Tibial nerve (tissue), 4 donors: ENCODE data around the gene WDFY3. TPM values are rescaled to one million over a fixed set of nuclear protein-coding genes. Genes with fewer than 3 reads are reported as not detected.

Source experiments
- DNase-seq, 2 donors: peaks; one replicate each; pipeline ENCODE4 v3.0.0-alpha.2; 2019; ENCODE audit warnings: low spot score in 2 of 2
- H3K27ac ChIP-seq, 4 donors: fragments of 200-600 bp; sonication (generic) in 3 of 4; one replicate each; pipeline ENCODE4 v1.5.1; 2017 to 2019; ENCODE audit warnings: mild to moderate bottlenecking in 1 of 4
- H3K27me3 ChIP-seq, 2 donors: fragments of 200-600 bp; sonication (generic) in 1 of 2; one replicate each; pipeline versions ENCODE4 v1.5.1 to v1.6.0; 2017 to 2019
- H3K36me3 ChIP-seq, 3 donors: fragments of 200-600 bp; sonication (generic); one replicate each; pipeline ENCODE4 v1.5.1; 2018 to 2019
- H3K4me1 ChIP-seq, 4 donors: fragments of 200-600 bp; sonication (generic) in 3 of 4; one replicate each; pipeline ENCODE4 v1.5.1; 2017 to 2019
- H3K4me3 ChIP-seq, 4 donors: fragments of 200-600 bp; sonication (generic) in 3 of 4; one replicate each; pipeline ENCODE4 v1.5.1; 2017 to 2019; ENCODE audit warnings: mild to moderate bottlenecking in 1 of 4, moderate library complexity in 1 of 4
- H3K9me3 ChIP-seq, 4 donors: fragments of 200-600 bp; sonication (generic) in 3 of 4; one replicate each; pipeline ENCODE4 v1.5.1; 2017 to 2019
- EP300 ChIP-seq, 2 donors: sonication (generic); formaldehyde crosslinking; IDR thresholded peaks; one replicate each; pipeline ENCODE4 v1.6.1; 2017; ENCODE audit warnings: antibody characterized with exemption in 2 of 2, mild to moderate bottlenecking in 1 of 2
- POLR2A ChIP-seq, 2 donors: fragments of 450-650 bp; IDR thresholded peaks; one replicate each; pipeline ENCODE4 v1.6.1; 2017; ENCODE audit warnings: antibody characterized with exemption in 2 of 2, mild to moderate bottlenecking in 2 of 2, moderate library complexity in 2 of 2
- WGBS, 2 donors: methylation state at CpG; one replicate each; pipeline ENCODE4 v1.1.5; 2018; 5-methylcytosine and 5-hydroxymethylcytosine counted together
- total RNA-seq, 4 donors: library from RNA; depleted of rRNA; stranded (reverse); fragments of >200 nt; gene quantifications; one replicate each; pipeline ENCODE4 v1.1.0, GENCODE V29; 2016
- TF ChIP-seq, protein P1 (sequence below), 5 experiments: fragments of 200-600 bp in 3 of 5; fragments of 450-650 bp in 2 of 5; sonication (generic) in 3 of 5; IDR thresholded peaks; one replicate each; pipeline ENCODE4 v1.5.1; 2016 to 2019; ENCODE audit warnings: antibody characterized with exemption in 5 of 5, mild to moderate bottlenecking in 3 of 5, moderate library complexity in 2 of 5

The WDFY3 gene
- total RNA-seq, 4 donors from 2014 or later: 79.4 to 172 (median 116) TPM

DNA sequence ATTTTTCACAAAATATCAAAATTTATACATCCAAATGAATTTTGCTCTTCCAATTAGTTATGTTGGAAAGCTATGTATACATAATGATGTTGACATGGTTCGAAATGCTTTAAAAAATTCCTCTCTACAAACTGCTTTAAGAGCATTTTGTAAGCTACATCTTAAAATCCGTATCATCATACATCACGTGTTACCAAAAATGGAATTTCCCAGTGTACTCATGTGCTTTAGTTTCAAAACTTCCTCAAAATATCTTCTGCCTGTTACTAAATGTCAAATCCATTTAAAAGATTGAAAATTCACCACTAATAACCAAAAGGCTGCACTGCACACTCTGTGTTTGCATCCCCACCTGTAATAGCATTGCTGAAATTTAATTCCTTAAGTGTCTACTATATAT lies 87.9 kb downstream of the WDFY3 start:
- WGBS, 2 donors: 76 to 85% methylated on average over 3 of the region's 3 CpGs
- H3K27me3 ChIP-seq: no peaks in the 10 kb centered on the region
- TF ChIP-seq, protein P1, sequence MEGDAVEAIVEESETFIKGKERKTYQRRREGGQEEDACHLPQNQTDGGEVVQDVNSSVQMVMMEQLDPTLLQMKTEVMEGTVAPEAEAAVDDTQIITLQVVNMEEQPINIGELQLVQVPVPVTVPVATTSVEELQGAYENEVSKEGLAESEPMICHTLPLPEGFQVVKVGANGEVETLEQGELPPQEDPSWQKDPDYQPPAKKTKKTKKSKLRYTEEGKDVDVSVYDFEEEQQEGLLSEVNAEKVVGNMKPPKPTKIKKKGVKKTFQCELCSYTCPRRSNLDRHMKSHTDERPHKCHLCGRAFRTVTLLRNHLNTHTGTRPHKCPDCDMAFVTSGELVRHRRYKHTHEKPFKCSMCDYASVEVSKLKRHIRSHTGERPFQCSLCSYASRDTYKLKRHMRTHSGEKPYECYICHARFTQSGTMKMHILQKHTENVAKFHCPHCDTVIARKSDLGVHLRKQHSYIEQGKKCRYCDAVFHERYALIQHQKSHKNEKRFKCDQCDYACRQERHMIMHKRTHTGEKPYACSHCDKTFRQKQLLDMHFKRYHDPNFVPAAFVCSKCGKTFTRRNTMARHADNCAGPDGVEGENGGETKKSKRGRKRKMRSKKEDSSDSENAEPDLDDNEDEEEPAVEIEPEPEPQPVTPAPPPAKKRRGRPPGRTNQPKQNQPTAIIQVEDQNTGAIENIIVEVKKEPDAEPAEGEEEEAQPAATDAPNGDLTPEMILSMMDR (IDR thresholded peaks at IDR 0.05): no peak
- TF ChIP-seq POLR2A (IDR thresholded peaks at IDR 0.05) (no peak), EP300 (IDR thresholded peaks at IDR 0.05) (peak in 1 of 2 donors; percentile 47)
- no peak overlapping the region for H3K4me3 ChIP-seq
- H3K27ac ChIP-seq: no peak overlapping the region
- H3K4me1 ChIP-seq: peaks cover 0 to 13% (median 0%) of the 10 kb centered on the region in 4 donors
- H3K36me3 ChIP-seq: peaks cover 0 to 18% (median 0%) of the 10 kb centered on the region in 3 donors
- no peak for DNase-seq
- no peaks in the 10 kb centered on the region for H3K9me3 ChIP-seq

DNA sequence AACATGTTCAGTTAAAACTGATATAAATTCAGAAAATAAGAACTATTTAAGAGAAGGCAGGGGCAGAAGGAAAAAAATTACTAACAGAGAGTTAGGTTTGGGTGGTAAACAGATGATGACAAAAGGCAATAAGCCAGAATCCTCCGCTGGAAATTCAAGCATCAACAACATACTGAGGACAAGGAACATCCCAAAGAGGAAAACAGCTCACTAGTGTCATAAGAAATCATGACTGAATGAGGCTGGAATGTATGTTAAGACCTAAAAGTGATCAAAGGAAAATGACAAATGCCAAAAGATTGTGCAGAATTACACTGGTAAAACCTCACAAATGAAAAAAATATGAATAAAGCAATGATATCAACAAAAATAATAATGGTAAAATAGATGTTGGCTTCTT lies 88.4 kb downstream of the WDFY3 start:
- H3K36me3 ChIP-seq: peaks cover 0 to 19% (median 2%) of the 10 kb centered on the region in 3 donors
- no peak overlapping the region for H3K4me3 ChIP-seq
- no peaks in the 10 kb centered on the region for H3K9me3 ChIP-seq
- 56 to 86% methylated on average over 1 of the region's 1 CpG for whole genome bisulfite sequencing, 2 donors
- H3K4me1 ChIP-seq: peaks cover 0 to 13% (median 0%) of the 10 kb centered on the region in 4 donors
- no peaks in the 10 kb centered on the region for H3K27me3 ChIP-seq
- TF ChIP-seq, protein P1 (IDR thresholded peaks at IDR 0.05): no peak
- TF ChIP-seq POLR2A (IDR thresholded peaks at IDR 0.05): no peak
- TF ChIP-seq EP300 (IDR thresholded peaks at IDR 0.05): no peak
- no peak overlapping the region for H3K27ac ChIP-seq
- no peak for DNase-seq

DNA sequence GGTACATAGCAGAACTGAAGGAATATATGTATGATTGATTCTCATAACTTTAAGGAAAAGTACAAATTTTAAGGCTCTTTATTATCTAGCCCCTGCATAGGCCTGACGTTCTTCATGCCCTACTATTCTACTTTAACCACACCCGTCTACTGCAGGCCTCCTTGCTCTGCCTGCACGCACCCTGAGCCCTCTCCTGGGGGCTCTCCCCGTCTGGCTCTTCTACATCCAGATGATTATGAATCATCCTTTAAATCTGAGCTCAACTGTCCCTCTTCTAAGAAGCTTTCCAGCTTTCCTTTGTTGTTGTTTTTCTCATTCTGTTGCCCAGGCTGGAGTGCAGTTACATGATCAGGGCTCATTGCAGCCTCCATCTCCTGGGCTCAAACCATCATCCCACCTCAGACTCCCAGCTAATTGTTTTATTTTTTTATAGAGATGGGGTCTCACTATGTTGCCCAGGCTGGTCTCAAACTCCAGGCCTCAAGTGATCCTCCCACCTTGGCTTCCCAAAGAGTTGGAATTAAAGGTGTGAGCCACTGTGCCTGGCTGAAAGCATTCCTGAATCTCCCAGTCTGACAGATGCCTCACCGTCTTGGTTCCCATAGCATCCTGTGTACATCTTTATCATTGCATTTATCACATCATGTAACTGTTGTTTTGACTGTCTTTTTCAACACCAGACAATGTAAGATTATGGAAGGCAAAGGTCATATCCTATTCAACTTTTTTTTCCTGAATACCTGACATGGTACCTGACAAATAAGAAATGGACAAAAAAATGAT lies 89.2 kb downstream of the WDFY3 start:
- H3K4me1 ChIP-seq: peaks cover 0 to 13% (median 0%) of the 10 kb centered on the region in 4 donors
- H3K4me3 ChIP-seq: no peak overlapping the region
- peaks cover 0 to 20% (median 2%) of the 10 kb centered on the region in 3 donors for H3K36me3 ChIP-seq
- DNase-seq: no peak
- H3K27me3 ChIP-seq: no peaks in the 10 kb centered on the region
- H3K27ac ChIP-seq: no peak overlapping the region
- 84 to 86% methylated on average over 5 of the region's 5 CpGs for WGBS, 2 donors
- H3K9me3 ChIP-seq: no peaks in the 10 kb centered on the region
- TF ChIP-seq, protein P1 (IDR thresholded peaks at IDR 0.05): no peak
- no peak for TF ChIP-seq POLR2A (IDR thresholded peaks at IDR 0.05)
- TF ChIP-seq EP300 (IDR thresholded peaks at IDR 0.05): no peak

DNA sequence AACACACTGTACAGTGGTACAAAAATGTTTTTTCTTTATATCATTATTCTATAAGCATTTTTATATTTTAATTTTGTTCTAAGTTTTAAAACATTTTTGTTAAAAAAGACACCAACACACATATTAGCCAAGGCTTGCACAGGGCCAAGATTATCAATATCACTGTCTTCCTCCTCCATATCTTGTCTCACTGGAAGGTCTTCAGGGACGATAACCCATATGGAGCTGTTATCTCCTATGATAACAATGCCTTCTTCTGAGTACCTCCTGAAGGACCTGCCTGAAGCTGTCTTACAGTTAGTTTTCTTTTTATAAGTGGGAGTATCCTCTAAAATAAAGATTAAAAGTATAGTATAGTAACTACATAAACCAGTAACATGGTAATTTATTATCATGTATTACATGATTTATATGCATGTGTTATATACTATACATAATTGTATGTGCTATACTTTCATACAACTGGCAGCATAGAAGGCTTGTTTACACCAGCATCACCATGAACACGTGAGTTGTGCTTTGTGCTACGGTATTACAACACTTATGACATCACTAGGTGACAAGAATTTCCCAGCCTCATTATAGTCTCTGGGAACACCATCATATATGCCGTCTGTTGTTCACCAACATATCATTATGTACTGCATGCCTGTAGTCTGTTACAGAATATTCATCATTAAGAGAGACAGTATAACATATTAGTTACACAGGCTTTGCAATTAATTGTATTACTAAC lies 90.7 kb downstream of the WDFY3 start:
- no peak overlapping the region for H3K27ac ChIP-seq
- TF ChIP-seq, protein P1 (IDR thresholded peaks at IDR 0.05): no peak
- TF ChIP-seq POLR2A (IDR thresholded peaks at IDR 0.05): no peak
- WGBS, 2 donors: 93 to 96% methylated on average over 4 of the region's 4 CpGs
- no peaks in the 10 kb centered on the region for H3K9me3 ChIP-seq
- DNase-seq: no peak
- H3K4me3 ChIP-seq: no peak overlapping the region
- no peaks in the 10 kb centered on the region for H3K27me3 ChIP-seq
- peaks cover 0 to 13% (median 0%) of the 10 kb centered on the region in 4 donors for H3K4me1 ChIP-seq
- H3K36me3 ChIP-seq: peaks cover 0 to 18% (median 2%) of the 10 kb centered on the region in 3 donors

DNA sequence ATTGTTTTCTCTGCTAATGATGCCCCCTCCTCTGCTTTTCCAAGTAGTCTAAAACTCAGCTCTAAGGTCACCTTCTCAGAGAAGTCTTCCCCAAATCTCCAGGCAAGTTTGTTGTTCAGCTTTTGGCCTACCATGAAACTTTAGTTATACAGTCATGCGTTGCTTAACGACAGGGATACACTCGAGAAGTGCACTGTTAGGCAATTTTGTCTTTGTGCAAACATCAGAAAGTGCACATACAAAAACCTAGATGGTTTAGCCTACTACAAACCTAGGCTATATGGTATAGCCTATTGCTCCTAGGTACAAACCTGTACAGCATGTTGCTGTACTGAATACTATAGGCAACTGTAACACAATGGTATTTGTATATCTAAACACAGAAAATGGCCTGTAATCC lies 91.9 kb downstream of the WDFY3 start:
- Histone ChIP-seq H3K4me3 (no peak overlapping the region), H3K27ac (no peak overlapping the region), H3K27me3 (no peaks in the 10 kb centered on the region), H3K4me1 (peaks cover 0 to 13% (median 0%) of the 10 kb centered on the region in 4 donors), H3K9me3 (no peaks in the 10 kb centered on the region), H3K36me3 (peaks cover 0 to 18% (median 2%) of the 10 kb centered on the region in 3 donors)
- DNase-seq: no peak
- 96% methylated on average over 3 of the region's 3 CpGs for WGBS, 2 donors
- TF ChIP-seq POLR2A (IDR thresholded peaks at IDR 0.05): no peak
- no peak for TF ChIP-seq EP300 (IDR thresholded peaks at IDR 0.05)
- TF ChIP-seq, protein P1 (IDR thresholded peaks at IDR 0.05): no peak
